Stimulated activated naive CD8-positive, alpha-beta T cell treated with anti-CD3 and anti-CD28 coated beads, Interleukin-15, Interleukin-2, amounts not matched to agents 100 U/mL and 50 U/mL, for 24 hours (primary cell): ENCODE data around the gene ZRANB3.
"Not testable (repeated sequence)": the region's sequence is repeated elsewhere in the genome, so short reads cannot be mapped to it uniquely, and the experiment has no call there.

Source experiments
- ATAC-seq: fragments of 150-1000 bp; cut with Tn5 transposase; one replicate; pipeline ENCODE4 v1.10.0; 2021
- DNase-seq: peaks from one replicate; pipeline ENCODE4 v3.0.0; 2021

The ZRANB3 gene

DNA sequence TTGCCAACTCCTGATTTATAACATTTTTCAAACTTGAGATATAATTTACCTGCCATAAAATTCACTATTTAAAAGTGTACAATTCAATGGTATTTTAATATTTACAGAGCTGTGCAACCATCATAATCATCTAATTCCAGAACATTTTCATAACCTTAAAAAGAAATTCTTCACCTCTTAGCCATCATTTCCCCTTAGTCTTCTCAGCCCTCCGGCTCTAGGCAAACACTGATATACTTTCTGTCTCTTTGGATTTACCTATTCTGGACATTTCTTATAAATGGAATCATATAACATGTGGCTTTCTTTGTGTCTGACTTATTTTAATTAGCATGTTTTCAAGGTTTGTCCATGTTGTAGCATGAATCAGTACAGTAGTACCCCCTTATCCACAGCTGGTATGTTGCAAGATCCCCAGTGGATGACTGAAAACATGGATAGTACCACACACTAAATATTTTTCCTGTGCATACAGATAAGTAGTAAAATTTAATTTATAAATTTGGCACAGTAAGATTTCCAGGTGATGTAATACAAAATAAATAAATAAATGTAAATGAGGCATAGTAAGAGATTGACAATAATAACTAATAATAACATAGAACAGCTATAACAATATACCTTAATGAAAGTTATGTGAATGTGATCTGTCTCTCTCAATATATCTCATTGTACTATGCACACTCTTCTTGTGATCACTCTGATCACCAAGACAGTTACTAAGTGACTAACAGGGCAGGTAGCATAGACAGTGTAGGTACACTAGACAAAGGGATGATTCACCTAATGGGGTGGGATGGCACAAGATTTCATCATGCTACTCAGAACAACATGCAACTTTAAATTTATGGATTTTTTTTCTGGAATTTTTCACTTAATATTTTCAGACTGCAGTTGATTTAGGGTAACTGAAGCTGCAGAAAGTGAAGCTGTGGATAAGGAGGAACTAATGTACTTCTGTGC is 405.8 kb downstream of the ZRANB3 start:
- peak; percentile 66 for ATAC-seq
- no peak for DNase-seq

DNA sequence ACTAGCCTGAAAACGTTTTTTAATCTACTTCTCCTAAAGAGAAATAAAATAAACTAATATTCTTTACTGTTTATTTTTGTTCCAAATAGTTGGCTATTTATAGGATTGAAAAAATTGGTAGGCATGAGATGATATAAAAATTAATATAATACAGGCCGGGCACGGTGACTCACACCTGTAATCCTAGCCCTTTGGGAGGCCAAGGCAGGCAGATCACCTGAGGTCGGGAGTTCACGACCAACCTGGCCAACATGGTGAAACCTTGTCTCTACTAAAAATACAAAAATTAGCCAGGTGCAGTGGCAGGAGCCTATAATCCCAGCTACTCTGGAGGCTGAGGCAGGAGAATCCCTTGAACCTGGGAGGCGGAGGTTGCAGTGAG is 409.4 kb downstream of the ZRANB3 start:
- not testable (repeated sequence) for DNase-seq, ATAC-seq

DNA sequence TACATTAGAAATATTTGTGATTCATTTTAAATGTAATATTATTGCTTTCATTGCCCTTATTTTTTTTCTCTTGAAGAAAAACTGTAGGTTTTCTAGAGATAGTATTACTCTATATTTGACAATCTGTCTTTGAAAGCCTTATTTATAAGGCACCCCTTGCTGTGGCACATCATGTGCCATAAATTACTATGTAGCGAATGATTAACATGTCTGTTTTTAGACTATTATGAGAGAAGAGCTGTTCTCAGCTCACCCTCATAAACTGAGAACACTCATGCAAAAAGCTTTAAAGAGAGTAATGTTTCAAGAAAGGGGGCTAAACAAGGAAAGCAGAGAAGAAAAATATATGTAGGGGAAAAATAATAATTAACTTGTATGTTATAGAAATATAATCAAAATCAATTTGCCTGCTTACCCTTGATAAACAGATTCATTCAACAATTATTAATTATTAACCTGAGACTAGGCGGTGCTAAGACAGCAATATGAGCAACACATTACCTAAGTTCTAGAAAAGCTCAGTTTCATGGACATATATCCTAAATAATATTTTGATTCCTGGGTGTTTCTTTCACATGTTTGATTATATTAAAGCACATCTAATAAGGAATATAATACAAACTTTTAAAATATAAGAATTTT is 409.9 kb downstream of the ZRANB3 start:
- DNase-seq (no peak), ATAC-seq (no peak)

DNA sequence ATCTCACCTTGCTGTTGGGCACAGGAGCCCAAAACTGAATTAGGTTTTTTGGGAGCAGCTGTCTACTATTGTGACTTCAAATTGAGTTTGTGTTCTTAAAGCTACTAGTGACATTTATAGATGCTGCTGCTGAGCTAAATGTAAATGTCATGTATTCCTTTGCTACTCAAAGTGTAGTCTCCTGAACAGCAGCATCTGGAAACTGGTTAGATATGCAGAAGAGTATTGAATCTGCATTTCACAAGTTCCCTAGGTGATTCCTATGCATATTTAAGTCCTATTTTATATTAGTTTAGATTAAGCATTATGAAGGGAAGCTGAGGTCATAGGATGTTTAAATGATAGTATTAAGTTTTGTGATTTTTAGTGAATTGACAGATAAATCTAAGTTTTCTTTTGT is 411.4 kb downstream of the ZRANB3 start:
- ATAC-seq (no peak), DNase-seq (no peak)

DNA sequence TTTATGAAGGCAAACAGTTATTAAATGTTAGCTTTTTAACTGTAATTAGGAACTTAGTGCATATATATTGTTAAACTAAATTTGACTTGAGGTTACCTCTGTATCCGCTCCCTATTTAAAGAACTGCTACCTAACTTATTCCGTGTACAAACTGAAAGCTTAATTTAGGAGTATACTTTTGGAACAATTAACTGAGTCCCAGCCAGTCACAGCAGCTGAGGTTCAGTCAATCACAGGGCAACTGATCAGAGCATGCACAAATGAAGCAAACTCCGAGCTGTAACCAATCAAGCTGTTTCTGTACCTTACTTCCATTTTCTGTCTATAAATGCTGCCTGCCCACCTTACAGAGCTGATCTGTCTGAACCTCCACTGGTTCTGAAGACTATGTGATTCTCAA is 417.7 kb downstream of the ZRANB3 start:
- ATAC-seq (no peak), DNase-seq (no peak)

DNA sequence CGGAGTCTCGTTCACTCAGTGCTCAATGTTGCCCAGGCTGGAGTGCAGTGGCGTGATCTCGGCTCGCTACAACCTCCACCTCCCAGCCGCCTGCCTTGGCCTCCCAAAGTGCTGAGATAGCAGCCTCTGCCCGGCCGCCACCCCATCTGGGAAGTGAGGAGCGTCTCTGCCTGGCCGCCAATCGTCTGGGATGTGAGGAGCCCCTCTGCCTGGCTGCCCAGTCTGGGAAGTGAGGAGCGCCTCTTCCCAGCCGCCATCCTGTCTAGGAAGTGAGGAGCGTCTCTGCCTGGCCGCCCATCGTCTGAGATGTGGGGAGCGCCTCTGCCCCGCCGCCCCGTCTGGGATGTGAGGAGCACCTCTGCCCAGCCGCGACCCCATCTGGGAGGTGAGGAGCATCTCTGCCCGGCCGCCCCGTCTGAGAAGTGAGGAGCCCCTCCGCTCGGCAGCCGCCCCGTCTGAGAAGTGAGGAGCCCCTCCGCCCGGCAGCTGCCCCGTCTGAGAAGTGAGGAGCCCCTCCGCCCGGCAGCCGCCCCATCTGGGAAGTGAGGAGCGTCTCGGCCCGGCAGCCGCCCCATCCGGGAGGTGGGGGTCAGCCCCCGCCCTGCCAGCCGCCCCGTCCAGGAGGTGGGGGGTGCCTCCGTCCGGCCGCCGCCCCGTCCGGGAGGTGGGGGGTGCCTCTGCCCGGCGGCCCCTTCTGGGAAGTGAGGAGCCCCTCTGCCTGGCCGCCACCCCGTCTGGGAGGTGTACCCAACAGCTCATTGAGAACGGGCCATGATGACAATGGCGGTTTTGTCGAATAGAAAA is 425.3 kb downstream of the ZRANB3 start:
- not testable (repeated sequence) for ATAC-seq, DNase-seq

DNA sequence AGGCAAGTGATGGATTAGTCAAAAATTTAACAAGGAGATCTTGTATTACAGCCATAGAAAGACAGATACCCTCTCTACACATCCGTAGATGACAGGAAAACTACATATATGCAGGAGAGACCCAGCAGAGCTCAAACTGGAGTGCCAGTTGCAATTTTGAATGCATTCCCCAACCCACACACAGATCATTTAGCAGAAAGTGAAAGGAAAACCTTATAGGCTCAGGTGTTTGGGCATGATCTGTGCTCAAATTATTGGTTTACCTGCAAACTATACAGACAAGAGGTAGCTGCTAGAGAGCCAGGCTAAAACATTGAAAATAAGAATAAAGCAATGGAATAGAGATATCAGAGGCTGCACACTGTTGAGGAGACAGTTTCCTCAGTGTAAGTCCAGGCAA is 427.2 kb downstream of the ZRANB3 start:
- no peak for ATAC-seq
- DNase-seq = no peak

DNA sequence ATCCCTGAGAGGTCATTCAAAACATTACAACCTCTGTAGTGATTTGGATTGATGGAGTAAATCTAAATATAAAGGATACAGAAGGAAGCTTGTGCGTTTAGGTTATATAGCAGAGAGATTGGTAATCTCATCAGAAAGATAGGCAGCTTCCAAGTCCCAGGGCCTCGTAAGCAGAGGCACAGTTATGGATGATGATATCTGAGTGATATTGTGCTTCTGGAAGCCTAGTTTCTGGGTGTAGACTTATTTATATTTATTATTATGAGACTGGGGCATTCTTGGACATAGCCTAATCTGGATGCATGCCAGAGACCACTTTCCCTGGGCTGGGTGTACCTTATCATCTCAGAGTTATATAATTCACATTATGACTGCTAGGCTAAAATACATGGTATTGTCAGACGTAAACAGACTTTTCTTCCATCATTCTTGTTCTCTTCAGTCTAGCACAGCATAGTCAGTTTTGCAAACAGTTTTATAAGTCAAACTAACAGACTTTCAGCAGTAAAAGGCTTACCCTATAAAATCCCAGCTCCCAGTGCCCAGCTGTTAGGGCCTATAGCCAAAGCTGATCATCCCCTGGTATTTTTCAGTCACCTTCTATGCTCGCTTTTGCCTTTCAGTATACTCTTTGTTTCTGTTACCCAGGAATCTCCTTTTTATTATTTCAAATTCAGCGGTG is 431.1 kb downstream of the ZRANB3 start:
- ATAC-seq (no peak), DNase-seq (no peak)

DNA sequence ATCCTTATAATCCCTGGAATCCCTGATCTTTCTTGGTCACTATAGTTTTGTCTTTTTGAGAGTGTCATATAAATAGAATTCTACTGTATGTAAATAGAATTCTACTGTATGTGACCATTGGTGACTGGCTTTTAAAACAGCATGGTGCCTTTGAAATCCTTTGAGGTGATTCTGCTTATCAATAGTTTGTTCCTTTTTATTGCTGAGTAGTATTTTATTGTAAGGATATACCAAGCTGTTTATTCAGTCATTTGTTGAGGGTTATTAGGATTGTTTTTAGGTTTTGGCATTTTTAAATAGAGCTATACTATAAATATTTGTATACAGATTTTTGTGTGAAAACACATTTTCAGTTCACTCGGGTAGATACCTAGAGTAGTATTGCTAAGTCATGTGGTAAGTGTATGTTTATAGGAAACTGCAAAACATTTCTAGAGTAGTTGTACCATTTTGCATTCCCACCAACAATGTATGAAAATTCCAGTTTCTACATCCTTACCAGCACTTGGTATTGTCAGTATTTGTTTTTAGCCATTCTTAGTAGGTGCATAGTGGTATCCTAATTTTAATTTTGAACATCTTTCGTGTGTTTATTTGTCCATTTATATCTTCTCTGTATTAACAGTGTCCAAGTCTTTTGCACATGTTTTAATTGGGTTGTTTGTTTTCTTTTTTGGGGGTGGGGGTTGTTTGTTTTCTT is 433.3 kb downstream of the ZRANB3 start:
- ATAC-seq (no peak), DNase-seq (no peak)

DNA sequence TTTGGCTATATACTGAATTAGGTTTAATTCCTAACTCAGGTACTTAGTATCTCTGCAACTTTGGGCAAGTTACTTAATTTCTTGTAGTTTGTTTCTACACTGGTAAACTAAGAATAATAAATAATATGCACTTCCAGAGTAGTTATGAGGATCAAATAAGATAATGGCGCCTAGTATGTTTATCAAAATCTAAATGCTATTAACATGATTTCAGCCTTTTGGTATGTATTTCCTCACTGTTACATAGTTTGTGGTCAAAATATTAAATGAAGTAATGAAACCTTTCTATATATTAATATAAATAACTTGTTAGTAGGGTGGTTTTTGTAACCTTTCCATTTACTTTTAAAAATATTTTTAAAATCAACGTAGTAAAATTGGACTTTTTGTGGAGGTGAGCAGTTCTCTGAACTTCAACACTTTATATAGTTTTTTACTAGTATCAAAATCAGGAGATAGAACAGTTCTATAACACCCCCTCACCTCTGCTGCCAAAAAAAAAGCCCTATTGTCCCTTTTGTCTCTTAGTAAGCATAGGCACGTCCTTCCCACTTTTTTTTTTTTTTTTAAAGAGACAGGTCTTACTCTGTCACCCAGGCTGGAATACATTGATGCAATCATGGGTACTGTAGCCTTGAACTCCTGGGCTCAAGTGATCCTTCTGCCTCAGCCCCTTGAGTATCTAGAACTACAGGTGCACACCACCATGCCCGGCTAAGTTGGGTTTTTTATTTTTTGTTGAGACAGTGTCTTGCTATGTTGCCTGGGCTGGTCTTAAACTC is 434.2 kb downstream of the ZRANB3 start:
- no peak for ATAC-seq
- no peak for DNase-seq

DNA sequence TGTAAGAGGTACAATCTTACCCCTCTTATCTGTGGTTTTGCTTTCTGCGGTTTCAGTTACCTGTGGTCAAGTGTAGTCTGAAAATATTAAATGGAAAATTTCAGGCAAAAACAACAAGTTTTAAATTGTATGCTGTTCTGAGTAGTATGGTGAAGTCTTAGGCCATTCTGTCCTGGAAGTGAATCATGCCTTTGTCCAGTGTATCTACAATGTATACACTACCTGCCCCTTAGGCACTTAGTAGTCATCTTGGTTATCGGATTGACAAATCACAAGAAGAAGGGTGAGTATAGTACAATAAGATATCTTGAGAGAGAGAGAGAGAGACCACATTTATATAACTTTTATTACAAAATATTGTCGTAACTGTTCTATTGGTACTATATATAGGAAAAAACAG is 435.4 kb downstream of the ZRANB3 start:
- no peak for ATAC-seq
- no peak for DNase-seq

DNA sequence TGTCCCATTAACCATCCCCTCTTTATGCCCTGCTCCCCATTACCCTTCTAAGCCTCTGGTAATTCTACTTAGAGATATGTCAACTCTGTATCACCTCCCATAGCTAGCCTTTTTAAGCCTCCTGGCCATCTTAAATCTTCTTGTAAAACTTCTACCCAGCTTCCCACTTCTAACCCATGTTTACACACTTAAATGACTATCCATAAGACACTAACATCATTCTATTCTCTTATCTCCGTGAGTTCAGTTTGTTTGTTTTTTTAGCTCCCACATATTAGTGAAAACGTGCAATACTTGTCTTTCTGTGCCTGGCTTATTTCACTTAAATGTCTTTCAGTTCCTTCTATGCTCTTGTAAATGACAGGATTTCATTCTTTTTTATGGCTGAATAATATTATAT is 436.5 kb downstream of the ZRANB3 start:
- DNase-seq (no peak), ATAC-seq (no peak)

DNA sequence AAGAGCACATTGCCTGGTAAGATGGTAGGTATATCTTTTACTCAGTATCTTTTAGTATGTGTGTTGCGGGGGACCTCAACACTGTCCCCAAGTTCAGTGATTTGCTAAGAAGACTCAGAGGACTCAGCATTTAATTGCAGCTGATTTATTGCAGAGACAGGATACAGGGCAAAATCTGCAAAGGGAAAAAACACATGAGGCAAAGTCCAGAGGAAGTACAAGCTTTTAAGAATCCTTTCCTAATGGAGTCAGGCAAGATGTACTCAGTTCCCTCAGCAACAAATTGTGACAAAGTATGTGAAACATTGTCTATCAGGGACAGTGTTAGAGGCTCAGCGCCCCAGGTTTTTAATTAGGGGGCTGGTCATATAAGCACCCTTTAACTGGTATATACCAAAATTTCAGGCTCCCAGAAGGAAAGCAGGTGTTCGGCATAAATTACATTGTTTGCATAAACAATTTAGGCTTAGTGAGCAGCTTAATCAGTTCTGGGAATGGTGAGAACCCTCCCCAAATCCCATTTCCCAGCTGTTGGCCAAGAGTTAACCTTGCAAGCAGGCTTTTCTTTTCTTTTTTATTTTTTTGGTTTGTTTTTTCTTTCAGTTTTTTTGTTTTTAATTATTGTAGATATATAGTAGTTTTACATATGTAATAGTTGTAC is 437.2 kb downstream of the ZRANB3 start:
- DNase-seq (no peak), ATAC-seq (no peak)

DNA sequence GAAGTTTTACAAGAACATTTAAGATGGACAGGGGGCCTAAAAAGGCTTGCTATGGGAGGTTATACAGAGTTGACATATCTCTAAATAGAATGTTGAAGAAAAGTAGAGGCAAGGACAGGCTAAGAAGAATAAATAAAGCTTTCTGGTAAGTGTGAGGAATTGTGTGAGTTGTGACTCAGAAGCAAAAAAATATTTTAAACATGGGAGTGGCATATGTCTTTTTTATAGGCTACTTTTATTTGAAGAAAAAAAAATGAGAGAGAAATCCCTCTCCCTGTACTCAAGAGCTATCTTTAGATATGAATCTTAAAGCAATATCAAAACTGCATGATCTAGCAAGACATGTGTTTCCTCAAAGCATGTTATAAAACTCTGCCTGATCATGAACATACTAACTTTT is 437.8 kb downstream of the ZRANB3 start:
- ATAC-seq (no peak), DNase-seq (no peak)

DNA sequence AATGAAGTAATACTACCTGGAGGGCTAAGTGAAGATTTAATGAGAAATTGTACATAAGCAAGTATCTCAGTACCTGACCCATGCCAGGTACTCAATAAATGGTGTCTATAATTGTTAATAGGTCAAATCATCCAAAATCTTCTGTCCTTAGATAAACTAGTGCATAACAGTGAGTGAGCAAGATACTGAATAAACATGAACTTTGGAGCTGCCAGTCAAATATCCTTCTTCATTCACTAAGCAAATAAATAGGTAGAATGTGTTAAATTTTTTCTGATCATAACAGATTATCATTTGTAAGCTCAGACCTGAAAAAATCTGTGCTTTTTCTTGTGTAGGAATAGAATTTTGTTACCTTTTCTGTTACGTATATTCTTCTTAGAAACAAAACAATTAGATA is 439.3 kb downstream of the ZRANB3 start:
- ATAC-seq (no peak), DNase-seq (no peak)

DNA sequence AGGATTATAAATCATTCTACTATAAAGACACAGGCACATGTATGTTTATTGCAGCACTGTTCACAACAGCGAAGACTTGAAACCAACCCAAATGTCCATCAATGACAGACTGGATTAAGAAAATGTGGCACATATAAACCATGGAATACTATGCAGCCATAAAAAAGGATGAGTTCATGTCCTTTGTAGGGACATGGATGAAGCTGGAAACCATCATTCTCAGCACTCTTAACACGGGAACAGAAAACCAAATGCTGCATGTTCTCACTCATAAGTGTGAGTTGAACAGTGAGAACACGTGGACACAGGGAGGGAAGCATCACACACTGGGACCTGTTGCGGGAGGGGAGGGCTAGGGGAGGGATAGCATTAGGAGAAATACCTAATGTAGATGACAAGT is 441.4 kb downstream of the ZRANB3 start:
- ATAC-seq, DNase-seq: not testable (repeated sequence)
